K562 (cell line): ENCODE results near the gene RREB1. TPM values are rescaled to one million over a fixed set of nuclear protein-coding genes. Genes with fewer than 3 reads are reported as not detected.

Experiments used
- BMI1 ChIP-seq: fragments of 150-350 bp; IDR thresholded peaks from 2 replicates; pipeline ENCODE4 v1.6.1; 2014; ENCODE audit warnings: low read length
- DEAF1 ChIP-seq: fragments of 450-650 bp; formaldehyde crosslinking; IDR thresholded peaks from 2 replicates; pipeline ENCODE4 v1.4.0; 2020; ENCODE audit warnings: mild to moderate bottlenecking, moderate library complexity
- MGA ChIP-seq: fragments of 450-650 bp; IDR thresholded peaks from 2 replicates; pipeline ENCODE4 v1.6.1; 2016; ENCODE audit warnings: mild to moderate bottlenecking, moderate library complexity
- NUFIP1 ChIP-seq: fragments of 450-650 bp; IDR thresholded peaks from 2 replicates; pipeline ENCODE4 v1.6.1; 2018; ENCODE audit not compliant: partially characterized antibody
- ZBTB12 ChIP-seq: fragments of 250-450 bp; sonication (Bioruptor Pico); IDR thresholded peaks from 2 replicates; pipeline ENCODE4 v1.4.0; 2020
- ZBTB7A ChIP-seq: IDR thresholded peaks from 2 replicates; pipeline ENCODE4 v1.6.1; 2011; ENCODE audit warnings: low read depth, mild to moderate bottlenecking, low read length, moderate library complexity, borderline replicate concordance; ENCODE audit not compliant: control insufficient read depth
- ZNF12 ChIP-seq: sonication (generic); formaldehyde crosslinking; IDR thresholded peaks from 2 replicates; pipeline ENCODE4 v1.4.0; 2020; ENCODE audit warnings: mild to moderate bottlenecking, missing genetic modification reagents
- ZNF282 ChIP-seq: sonication (generic); formaldehyde crosslinking; IDR thresholded peaks from 2 replicates; pipeline ENCODE4 v1.8.1; 2023; ENCODE audit warnings: missing genetic modification reagents
- polyA plus RNA-seq, 8 experiments: library from polyadenylated mRNA; depleted of rRNA in 4 of 8; stranded (reverse) in 5 of 8; unstranded in 3 of 8; fragments of >200 nt; fragmentation: Nextera tagmentation in 2 of 8; fragmentation: Illumina TruSeq in 1 of 8; extraction: Ambion mirVana in 2 of 8; extraction: Trizol in 1 of 8; gene quantifications; 2 replicates each; pipeline versions ENCODE4 v1.2.1 to v1.2.3, GENCODE V29; 2011 to 2014; ENCODE audit warnings: inconsistent platforms in 1 of 8, missing spikeins in 1 of 8
- total RNA-seq, 7 experiments: library from RNA; depleted of rRNA in 6 of 7; stranded (reverse); fragments of >200 nt in 6 of 7; fragmentation: Illumina TruSeq in 2 of 7; extraction: Trizol in 2 of 7; gene quantifications; 2 replicates each; pipeline versions ENCODE4 v1.2.1 to v1.2.3, GENCODE V29; 2011 to 2021; ENCODE audit warnings: low replicate concordance in 1 of 7

The RREB1 gene
- total and polyA plus RNA-seq, 9 of the 15 experiments (the other 6 are each of a cell fraction or from before 2014, with no cell fraction given) = 3.3 to 64.2 (median 19.3) TPM

GRCh38 chr6:7229376-7230326 lies 121.9 kb downstream of the RREB1 start (continued):
- TF ChIP-seq MGA = no peak
- TF ChIP-seq ZBTB7A = no peak
- TF ChIP-seq DEAF1 (CRISPR knock-in tag) = no peak
- TF ChIP-seq ZNF282 = no peak
- no peak for TF ChIP-seq ZBTB12 (CRISPR knock-in tag)
- no peak for TF ChIP-seq NUFIP1
- TF ChIP-seq BMI1 = no peak
- no peak for TF ChIP-seq ZNF12 (CRISPR knock-in tag)
- TF ChIP-seq, all 486 proteins: peak for 7
